Body of pancreas (tissue), 4 donors: ENCODE data around the gene WDR33. TPM values are rescaled to one million over a fixed set of nuclear protein-coding genes. Genes with fewer than 3 reads are reported as not detected.

Experiments
- ATAC-seq: fragments of 150-250 bp; one replicate; pipeline ENCODE4 v1.9.1; 2016
- DNase-seq, 4 donors: peaks; one replicate each; pipeline ENCODE4 v3.0.0-alpha.2; 2019
- H3K27ac ChIP-seq, 4 donors: fragments of 200-600 bp; sonication (generic); 1 replicate in 3 of 4; 2 replicates in 1 of 4; pipeline versions ENCODE4 v1.5.1 to v1.6.1; 2016 to 2019; ENCODE audit warnings: mild to moderate bottlenecking in 1 of 4, mixed read lengths in 1 of 4, moderate library complexity in 1 of 4
- H3K27me3 ChIP-seq, 2 donors: fragments of 200-600 bp; sonication (generic); one replicate each; pipeline ENCODE4 v1.6.0; 2016; ENCODE audit warnings: mild to moderate bottlenecking in 1 of 2
- H3K36me3 ChIP-seq, 2 donors: fragments of 200-600 bp; sonication (generic); replicated peaks in 1 of 2; 2 replicates each; pipeline ENCODE4 v1.5.1; 2016; ENCODE audit warnings: low read depth in 2 of 2; ENCODE audit not compliant: insufficient read depth in 1 of 2
- H3K4me1 ChIP-seq: fragments of 200-600 bp; sonication (generic); one replicate; pipeline ENCODE4 v1.6.0; 2016
- H3K4me3 ChIP-seq, 2 donors: fragments of 200-600 bp; sonication (generic); 1 replicate in 1 of 2; 2 replicates in 1 of 2; pipeline ENCODE4 v1.5.1; 2016 to 2019
- H3K9me3 ChIP-seq, 3 donors: fragments of 200-600 bp; sonication (generic); 1 replicate in 2 of 3; 2 replicates in 1 of 3; pipeline ENCODE4 v1.5.1; 2016
- POLR2A ChIP-seq, 3 donors: fragments of 450-650 bp; IDR thresholded peaks; one replicate each; pipeline ENCODE4 v1.6.1; 2016; ENCODE audit warnings: antibody characterized with exemption in 3 of 3, mild to moderate bottlenecking in 2 of 3
- WGBS, 2 donors: methylation state at CpG; one replicate each; pipeline ENCODE4 v1.1.5; 2017; 5-methylcytosine and 5-hydroxymethylcytosine counted together
- intact Hi-C: fragments of 100-400 bp; cut with DNase I; formaldehyde crosslinking; loops from one replicate; pipeline ENCODE4 v1.15.1; 2023
- total RNA-seq, 2 donors: library from RNA; depleted of rRNA; stranded (reverse); fragments of >200 nt; gene quantifications; one replicate each; pipeline ENCODE4 v1.1.0, GENCODE V29; 2016
- TF ChIP-seq, protein P1 (sequence below), 7 experiments: fragments of 450-650 bp in 4 of 7; fragments of 200-600 bp in 3 of 7; sonication (generic) in 3 of 7; IDR thresholded peaks; one replicate each; pipeline ENCODE4 v1.5.1; 2016 to 2019; ENCODE audit warnings: antibody characterized with exemption in 7 of 7

Gene WDR33
- total RNA-seq, 2 donors from 2014 or later: 31.6 to 37.1 TPM

DNA sequence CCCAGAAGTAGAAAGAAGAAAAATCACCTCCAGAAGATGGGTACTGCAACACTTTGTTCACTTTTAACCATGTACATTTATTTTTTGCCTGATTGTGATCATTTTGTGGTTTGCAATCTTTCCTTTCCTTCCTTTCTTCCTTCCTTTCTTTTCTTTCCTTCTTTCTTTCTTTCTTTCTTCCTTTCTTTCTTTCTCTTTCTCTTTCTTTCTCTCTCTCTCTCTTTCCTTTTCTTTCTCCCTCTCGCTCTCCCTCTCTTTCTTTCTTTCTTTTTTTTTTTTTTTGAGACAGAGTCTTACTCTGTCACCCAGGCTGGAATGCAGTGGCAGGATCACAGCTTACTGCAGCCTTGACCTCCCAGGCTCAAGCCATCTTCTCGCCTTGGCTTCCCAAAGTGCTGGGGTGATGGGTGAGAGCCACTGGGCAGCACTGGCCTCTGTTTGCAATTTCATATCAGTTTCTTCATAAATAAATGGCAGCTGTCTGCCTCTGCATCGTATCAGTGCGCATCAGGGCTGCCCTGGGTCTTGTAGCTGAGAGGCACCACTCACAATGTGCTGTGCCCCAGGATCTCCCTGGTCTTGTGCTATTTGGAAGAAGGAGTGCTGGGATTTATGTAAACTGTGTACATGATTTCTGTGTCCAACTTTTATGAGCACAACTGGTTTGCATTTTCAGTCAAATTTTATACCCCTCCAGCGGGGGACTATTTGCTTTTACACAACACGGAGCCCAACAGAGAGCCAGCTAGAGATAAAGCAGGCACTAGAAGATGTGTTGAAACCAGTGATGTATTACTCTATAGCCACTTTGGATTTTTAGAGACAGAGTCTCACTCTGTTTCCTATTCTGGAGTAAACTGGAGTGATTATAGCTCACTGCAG lies 128.8 kb downstream of the WDR33 start:
- Histone ChIP-seq H3K4me1 (peaks cover 14% of the 10 kb centered on the region), H3K36me3 (no peaks in the 10 kb centered on the region), H3K4me3 (no peak overlapping the region), H3K27ac (no peak overlapping the region), H3K9me3 (no peaks in the 10 kb centered on the region), H3K27me3 (no peaks in the 10 kb centered on the region)
- WGBS, 2 donors: 78 to 83% methylated on average over 5 to 6 of the region's 6 CpGs
- ATAC-seq (no peak), DNase-seq (no peak)
- TF ChIP-seq, protein P1, sequence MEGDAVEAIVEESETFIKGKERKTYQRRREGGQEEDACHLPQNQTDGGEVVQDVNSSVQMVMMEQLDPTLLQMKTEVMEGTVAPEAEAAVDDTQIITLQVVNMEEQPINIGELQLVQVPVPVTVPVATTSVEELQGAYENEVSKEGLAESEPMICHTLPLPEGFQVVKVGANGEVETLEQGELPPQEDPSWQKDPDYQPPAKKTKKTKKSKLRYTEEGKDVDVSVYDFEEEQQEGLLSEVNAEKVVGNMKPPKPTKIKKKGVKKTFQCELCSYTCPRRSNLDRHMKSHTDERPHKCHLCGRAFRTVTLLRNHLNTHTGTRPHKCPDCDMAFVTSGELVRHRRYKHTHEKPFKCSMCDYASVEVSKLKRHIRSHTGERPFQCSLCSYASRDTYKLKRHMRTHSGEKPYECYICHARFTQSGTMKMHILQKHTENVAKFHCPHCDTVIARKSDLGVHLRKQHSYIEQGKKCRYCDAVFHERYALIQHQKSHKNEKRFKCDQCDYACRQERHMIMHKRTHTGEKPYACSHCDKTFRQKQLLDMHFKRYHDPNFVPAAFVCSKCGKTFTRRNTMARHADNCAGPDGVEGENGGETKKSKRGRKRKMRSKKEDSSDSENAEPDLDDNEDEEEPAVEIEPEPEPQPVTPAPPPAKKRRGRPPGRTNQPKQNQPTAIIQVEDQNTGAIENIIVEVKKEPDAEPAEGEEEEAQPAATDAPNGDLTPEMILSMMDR (IDR thresholded peaks at IDR 0.05): no peak
- TF ChIP-seq POLR2A (IDR thresholded peaks at IDR 0.05): no peak
- intact Hi-C loops: no loop called here

DNA sequence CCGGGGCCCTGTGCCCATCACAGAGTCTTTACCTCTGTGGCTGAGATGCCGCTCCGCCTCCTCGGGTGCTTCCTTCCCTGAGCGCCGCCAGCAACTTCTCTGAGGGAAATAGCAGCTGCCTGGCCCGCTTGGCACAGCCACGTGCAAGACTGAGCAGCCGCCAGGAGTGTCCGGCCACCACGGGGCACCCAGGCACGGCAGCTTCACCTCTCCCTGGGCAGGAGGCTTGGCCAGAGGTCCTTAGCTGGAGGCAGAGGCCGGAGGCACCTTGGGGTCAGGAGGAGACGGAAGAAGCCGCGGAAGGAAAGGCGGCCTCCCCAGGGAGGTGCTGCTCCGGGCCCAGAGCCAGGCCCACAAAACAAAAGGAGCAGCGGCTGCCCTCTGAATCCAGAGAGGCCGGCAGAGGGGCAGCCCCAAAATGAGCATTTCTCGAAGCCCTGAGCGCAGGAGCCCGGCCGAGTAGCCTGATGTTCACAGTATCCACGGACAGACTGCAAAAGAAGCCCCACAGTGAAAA lies 129.6 kb downstream of the WDR33 start:
- WGBS, 2 donors: 68 to 83% methylated on average over 6 to 23 of the region's 25 CpGs
- TF ChIP-seq, protein P1 (IDR thresholded peaks at IDR 0.05): no peak
- TF ChIP-seq POLR2A (IDR thresholded peaks at IDR 0.05): no peak
- Histone ChIP-seq H3K27ac (no peak overlapping the region), H3K4me1 (peaks cover 14% of the 10 kb centered on the region), H3K27me3 (no peaks in the 10 kb centered on the region), H3K4me3 (no peak overlapping the region), H3K36me3 (no peaks in the 10 kb centered on the region), H3K9me3 (no peaks in the 10 kb centered on the region)
- intact Hi-C loops: no loop called here
- ATAC-seq: peak; percentile 25
- no peak for DNase-seq

DNA sequence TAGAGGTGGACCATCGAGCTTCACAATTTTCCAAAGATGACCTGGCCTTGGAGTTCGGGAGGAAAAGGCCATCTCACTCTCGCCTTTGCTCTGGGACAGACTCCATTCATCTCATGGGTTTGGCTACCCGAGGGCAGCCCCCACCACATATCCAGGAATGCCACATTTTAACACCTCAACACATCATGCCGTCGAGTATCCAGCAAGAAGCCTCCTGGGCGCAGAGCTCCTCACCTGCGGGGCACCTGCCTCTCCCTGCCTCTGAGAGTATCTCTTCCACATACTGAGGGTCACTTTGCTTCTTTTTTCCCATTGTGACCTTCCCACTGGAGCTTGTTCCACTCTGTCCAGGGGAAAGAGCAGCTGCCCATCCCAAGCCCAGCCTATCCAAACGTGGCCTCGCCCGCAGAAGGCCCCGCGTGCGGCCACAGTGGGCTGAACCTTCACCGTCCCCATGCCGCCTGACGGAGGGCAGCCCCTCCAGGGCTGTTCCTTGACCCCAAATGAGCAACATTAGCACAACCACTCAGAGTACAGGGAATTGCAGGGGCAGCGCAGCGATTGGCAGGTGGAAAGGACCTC lies 130.2 kb downstream of the WDR33 start:
- Histone ChIP-seq H3K27me3 (peaks cover 0 to 2% of the 10 kb centered on the region in 2 donors), H3K27ac (no peak overlapping the region), H3K4me1 (peaks cover 18% of the 10 kb centered on the region), H3K4me3 (no peak overlapping the region), H3K36me3 (no peaks in the 10 kb centered on the region), H3K9me3 (no peaks in the 10 kb centered on the region)
- intact Hi-C loops: no loop called here
- no peak for ATAC-seq
- no peak for TF ChIP-seq POLR2A (IDR thresholded peaks at IDR 0.05)
- TF ChIP-seq, protein P1 (IDR thresholded peaks at IDR 0.05): no peak
- 82 to 87% methylated on average over 17 to 19 of the region's 19 CpGs for WGBS, 2 donors
- DNase-seq: no peak

DNA sequence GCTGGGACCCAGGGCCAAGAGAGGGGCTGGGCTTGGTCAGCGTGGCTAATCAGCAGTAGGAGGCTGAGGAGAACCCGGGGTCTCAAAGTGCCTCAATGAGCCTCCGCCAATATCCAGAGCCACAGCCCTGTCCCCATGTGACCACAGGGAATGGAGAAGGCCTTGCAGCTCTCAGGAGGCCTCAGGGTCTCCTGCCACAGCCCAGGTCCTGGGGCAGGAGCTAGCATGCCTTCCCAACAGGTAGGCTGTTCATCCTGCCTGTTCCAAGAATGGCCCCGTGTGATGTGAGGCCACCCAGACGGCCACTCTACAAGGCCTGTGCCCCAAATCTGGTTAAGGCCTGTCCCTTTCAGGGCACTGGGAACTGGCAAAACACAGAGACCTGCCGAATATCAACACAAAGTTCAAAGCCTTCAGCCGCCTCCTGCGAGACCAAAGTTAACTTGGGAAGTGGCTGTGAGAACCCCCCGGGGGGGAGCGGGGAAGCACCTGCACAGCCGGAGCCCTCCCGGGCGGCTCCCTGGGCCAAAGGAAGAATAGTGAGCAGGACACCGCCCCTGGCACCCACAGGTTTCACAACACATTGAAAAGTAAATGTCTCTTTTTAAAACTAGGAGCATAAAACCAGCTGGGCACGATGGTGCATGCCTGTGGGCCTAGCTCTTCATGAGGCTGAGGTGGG lies 131.2 kb downstream of the WDR33 start:
- intact Hi-C loops: no loop called here
- no peak for TF ChIP-seq POLR2A (IDR thresholded peaks at IDR 0.05)
- TF ChIP-seq, protein P1 (IDR thresholded peaks at IDR 0.05): no peak
- no peak overlapping the region for H3K4me3 ChIP-seq
- H3K4me1 ChIP-seq: peaks cover 23% of the 10 kb centered on the region
- 79 to 92% methylated on average over 7 to 15 of the region's 15 CpGs for WGBS, 2 donors
- H3K36me3 ChIP-seq: no peaks in the 10 kb centered on the region
- H3K27me3 ChIP-seq: peaks cover 0 to 6% of the 10 kb centered on the region in 2 donors
- DNase-seq (no peak), ATAC-seq (no peak)
- no peak overlapping the region for H3K27ac ChIP-seq
- no peaks in the 10 kb centered on the region for H3K9me3 ChIP-seq
